ENCODE data around the gene NAALADL2.
"Not testable (repeated sequence)": the region's sequence is repeated elsewhere in the genome, so short reads cannot be mapped to it uniquely, and the experiment has no call there.

- TF ChIP-seq, protein P1, sequence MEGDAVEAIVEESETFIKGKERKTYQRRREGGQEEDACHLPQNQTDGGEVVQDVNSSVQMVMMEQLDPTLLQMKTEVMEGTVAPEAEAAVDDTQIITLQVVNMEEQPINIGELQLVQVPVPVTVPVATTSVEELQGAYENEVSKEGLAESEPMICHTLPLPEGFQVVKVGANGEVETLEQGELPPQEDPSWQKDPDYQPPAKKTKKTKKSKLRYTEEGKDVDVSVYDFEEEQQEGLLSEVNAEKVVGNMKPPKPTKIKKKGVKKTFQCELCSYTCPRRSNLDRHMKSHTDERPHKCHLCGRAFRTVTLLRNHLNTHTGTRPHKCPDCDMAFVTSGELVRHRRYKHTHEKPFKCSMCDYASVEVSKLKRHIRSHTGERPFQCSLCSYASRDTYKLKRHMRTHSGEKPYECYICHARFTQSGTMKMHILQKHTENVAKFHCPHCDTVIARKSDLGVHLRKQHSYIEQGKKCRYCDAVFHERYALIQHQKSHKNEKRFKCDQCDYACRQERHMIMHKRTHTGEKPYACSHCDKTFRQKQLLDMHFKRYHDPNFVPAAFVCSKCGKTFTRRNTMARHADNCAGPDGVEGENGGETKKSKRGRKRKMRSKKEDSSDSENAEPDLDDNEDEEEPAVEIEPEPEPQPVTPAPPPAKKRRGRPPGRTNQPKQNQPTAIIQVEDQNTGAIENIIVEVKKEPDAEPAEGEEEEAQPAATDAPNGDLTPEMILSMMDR (IDR thresholded peaks at IDR 0.05), result not testable (repeated sequence)
- not testable (repeated sequence) for TF ChIP-seq POLR2A (IDR thresholded peaks at IDR 0.05)
These were observed 564.7 kb downstream of the NAALADL2 start for GRCh38 chr3:175423848-175424247.

Data from body of pancreas (tissue), 4 donors.